Kidney (tissue), 14 donors: ENCODE results near the gene HYPK. TPM values are rescaled to one million over a fixed set of nuclear protein-coding genes. Genes with fewer than 3 reads are reported as not detected.

ENCODE experiments used
- DNase-seq, 5 donors: peaks; one replicate each; pipeline ENCODE4 v3.0.0-alpha.2; 2013 to 2020
- FAIRE-seq: peaks from 2 replicates; lab custom pipeline; 2012; peaks lifted over from hg19 to GRCh38; lab: Jason Lieb, UNC
- H3K27ac ChIP-seq, 2 donors: one replicate each; pipeline ENCODE4 v1.7.0; 2013; ENCODE audit warnings: low read depth in 2 of 2, low read length in 2 of 2, inconsistent platforms in 1 of 2
- H3K27me3 ChIP-seq: one replicate; pipeline ENCODE4 v1.7.1; 2013; ENCODE audit warnings: low read length, inconsistent platforms; ENCODE audit not compliant: control insufficient read depth, insufficient read depth
- H3K36me3 ChIP-seq, 3 donors: one replicate each; pipeline versions ENCODE4 v1.7.0 to v1.7.1; 2013; ENCODE audit warnings: low read length in 3 of 3, control low read depth in 1 of 3, inconsistent platforms in 1 of 3; ENCODE audit not compliant: insufficient read depth in 3 of 3, control insufficient read depth in 2 of 3
- H3K4me1 ChIP-seq, 3 donors: one replicate each; pipeline versions ENCODE4 v1.7.0 to v1.7.1; 2013; ENCODE audit warnings: low read length in 3 of 3, inconsistent platforms in 1 of 3, low read depth in 1 of 3; ENCODE audit not compliant: control insufficient read depth in 2 of 3, insufficient read depth in 2 of 3
- H3K4me3 ChIP-seq, 3 donors: one replicate each; pipeline versions ENCODE4 v1.7.0 to v1.8.1; 2013; ENCODE audit warnings: low read length in 3 of 3, control low read depth in 1 of 3, inconsistent platforms in 1 of 3
- H3K9ac ChIP-seq, 3 donors: one replicate each; pipeline versions ENCODE4 v1.7.0 to v1.7.1; 2013; ENCODE audit warnings: low read length in 3 of 3, control low read depth in 1 of 3, inconsistent platforms in 1 of 3
- H3K9me3 ChIP-seq, 3 donors: one replicate each; pipeline versions ENCODE4 v1.7.0 to v1.7.1; 2013; ENCODE audit warnings: low read length in 3 of 3, control low read depth in 1 of 3, inconsistent platforms in 1 of 3; ENCODE audit not compliant: control insufficient read depth in 2 of 3, insufficient read depth in 1 of 3
- CTCF ChIP-seq: IDR thresholded peaks from 3 replicates; pipeline ENCODE4 v1.5.1; 2012; ENCODE audit warnings: mild to moderate bottlenecking, moderate library complexity, borderline replicate concordance; ENCODE audit not compliant: insufficient read depth; ENCODE audit errors: extremely low read depth
- intact Hi-C: fragments of 100-400 bp; cut with DNase I; formaldehyde crosslinking; loops from one replicate; pipeline ENCODE4 v1.11.1; 2022
- polyA plus RNA-seq: library from polyadenylated mRNA; stranded (reverse); fragments of 350-450 nt; fragmentation: Illumina TruSeq; extraction: RNeasy Lipid Tissue Mini Kit (QIAGEN cat#74804); gene quantifications from one replicate; pipeline ENCODE4 v1.2.3, GENCODE V29; 2014; ENCODE audit warnings: low read depth, low replicate concordance; ENCODE audit not compliant: insufficient read depth
- total RNA-seq: library from RNA; stranded (reverse); fragmentation: NEBNext Ultra II Directional; extraction: Animal tissue kit (Norgen Biotek cat#: 25700); gene quantifications from one replicate; pipeline ENCODE4 v1.2.1, GENCODE V29; 2021
- donor health status: control.
- donor health status: control.
- donor health status: control.
- donor health status: control.
- donor health status: control.
- donor health status: DM: yes; HTN: yes; CAD: no.
- donor health status: Normal renal cell carcinoma (clear cell type).

Gene HYPK
- total and polyA plus RNA-seq, 2 donors from 2014 or later: 7.7 to 10.2 TPM

- intact Hi-C loops: no loop called here
- Histone ChIP-seq H3K9me3 (no peaks in the 10 kb centered on the region), H3K27me3 (no peaks in the 10 kb centered on the region), H3K4me3 (peak overlapping the region in 1 of 3 donors; percentile 75), H3K27ac (no peak overlapping the region), H3K36me3 (peaks cover 7 to 25% (median 19%) of the 10 kb centered on the region in 3 donors), H3K9ac (no peak overlapping the region), H3K4me1 (peaks cover 0 to 5% (median 0%) of the 10 kb centered on the region in 3 donors)
- FAIRE-seq: no peak
- TF ChIP-seq CTCF: no peak
- DNase-seq: peak in 3 of 5 donors; percentile 25 to 64 (median 54)
Observed at GRCh38 chr15:43775411-43775965, 24.9 kb upstream of the HYPK start.

GRCh38 chr15:43776101-43776717, 24.2 kb upstream of the HYPK start:
- peak overlapping the region; percentile 56 to 63 for H3K27ac ChIP-seq
- H3K9me3 ChIP-seq: no peaks in the 10 kb centered on the region
- peak overlapping the region; percentile 12 to 88 (median 75) for H3K4me3 ChIP-seq
- peak; percentile 13 to 79 (median 25) for DNase-seq
- H3K9ac ChIP-seq: peak overlapping the region in 2 of 3 donors; percentile 55 to 79
- no peak for FAIRE-seq
- peaks cover 0 to 5% (median 0%) of the 10 kb centered on the region in 3 donors for H3K4me1 ChIP-seq
- TF ChIP-seq CTCF: no peak
- H3K36me3 ChIP-seq: peaks cover 7 to 20% (median 15%) of the 10 kb centered on the region in 3 donors
- no peaks in the 10 kb centered on the region for H3K27me3 ChIP-seq
- intact Hi-C loops: no loop called here

GRCh38 chr15:43776718-43777266, 23.6 kb upstream of the HYPK start, which contains the start of gene ELL3:
Gene ELL3 (minus strand): TSS chr15:43776966. CDS start chr15:43776901, 65 bp downstream.
- H3K4me3 ChIP-seq: peak within 1 kb of the TSS; percentile 74 to 88 (median 75)
- H3K9me3 ChIP-seq: no peaks in the 10 kb centered on the region
- H3K4me1 ChIP-seq: peaks cover 0 to 5% (median 0%) of the 10 kb centered on the region in 3 donors
- H3K27me3 ChIP-seq: no peaks in the 10 kb centered on the region
- H3K9ac ChIP-seq: peak within 1 kb of the TSS; percentile 52 to 89 (median 79)
- peak within 1 kb of the TSS; percentile 56 to 79 for H3K27ac ChIP-seq
- intact Hi-C loops: no loop called here
- DNase-seq (peak in 4 of 5 donors; percentile 63 to 90 (median 80)), FAIRE-seq (no peak)
- H3K36me3 ChIP-seq: peaks cover 5 to 14% (median 10%) of the 10 kb centered on the region in 3 donors
- TF ChIP-seq CTCF: no peak
